Measurements from ENCODE around the gene FERMT2. TPM values are rescaled to one million over a fixed set of nuclear protein-coding genes. Genes with fewer than 3 reads are reported as not detected.

FERMT2 gene
- total RNA-seq, 6 experiments from 2014 or later: 109 to 152 (median 127) TPM

DNA sequence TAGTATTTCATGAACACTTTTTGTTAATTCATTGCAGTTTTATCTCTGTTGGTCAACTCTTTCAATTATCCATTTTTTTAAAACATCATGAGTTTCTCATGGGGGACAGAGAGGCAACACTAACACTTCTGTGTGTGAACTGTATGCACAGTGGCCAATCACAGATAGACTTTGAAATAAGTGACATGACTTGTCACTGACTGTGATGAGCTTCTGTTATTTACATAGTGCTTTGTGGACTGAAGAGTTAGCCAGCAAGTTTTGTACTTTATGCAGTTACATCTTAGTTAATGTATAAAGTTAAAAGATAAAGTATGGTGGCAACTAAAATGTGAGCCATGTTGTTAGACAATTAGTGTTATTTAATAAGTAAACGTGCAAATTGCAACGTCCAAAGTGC lies 16.1 kb downstream of the FERMT2 start:
- H3K27me3 Mint-ChIP-seq (ENCODE audit: insufficient read depth): no peaks in the 10 kb centered on the region
- DNase-seq: no peak
- H3K4me1 Mint-ChIP-seq (ENCODE audit: low read depth): peaks cover 87% of the 10 kb centered on the region
- H3K27ac Mint-ChIP-seq: peak overlapping the region; percentile 7; the same call in 1 of the 2 replicates
- no peaks in the 10 kb centered on the region for H3K9me3 Mint-ChIP-seq
- TF ChIP-seq, protein P1, sequence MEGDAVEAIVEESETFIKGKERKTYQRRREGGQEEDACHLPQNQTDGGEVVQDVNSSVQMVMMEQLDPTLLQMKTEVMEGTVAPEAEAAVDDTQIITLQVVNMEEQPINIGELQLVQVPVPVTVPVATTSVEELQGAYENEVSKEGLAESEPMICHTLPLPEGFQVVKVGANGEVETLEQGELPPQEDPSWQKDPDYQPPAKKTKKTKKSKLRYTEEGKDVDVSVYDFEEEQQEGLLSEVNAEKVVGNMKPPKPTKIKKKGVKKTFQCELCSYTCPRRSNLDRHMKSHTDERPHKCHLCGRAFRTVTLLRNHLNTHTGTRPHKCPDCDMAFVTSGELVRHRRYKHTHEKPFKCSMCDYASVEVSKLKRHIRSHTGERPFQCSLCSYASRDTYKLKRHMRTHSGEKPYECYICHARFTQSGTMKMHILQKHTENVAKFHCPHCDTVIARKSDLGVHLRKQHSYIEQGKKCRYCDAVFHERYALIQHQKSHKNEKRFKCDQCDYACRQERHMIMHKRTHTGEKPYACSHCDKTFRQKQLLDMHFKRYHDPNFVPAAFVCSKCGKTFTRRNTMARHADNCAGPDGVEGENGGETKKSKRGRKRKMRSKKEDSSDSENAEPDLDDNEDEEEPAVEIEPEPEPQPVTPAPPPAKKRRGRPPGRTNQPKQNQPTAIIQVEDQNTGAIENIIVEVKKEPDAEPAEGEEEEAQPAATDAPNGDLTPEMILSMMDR (IDR thresholded peaks at IDR 0.05): no peak
- peaks cover 20% of the 10 kb centered on the region for H3K36me3 Mint-ChIP-seq (ENCODE audit: low read depth)
- H3K4me3 Mint-ChIP-seq: no peak overlapping the region

DNA sequence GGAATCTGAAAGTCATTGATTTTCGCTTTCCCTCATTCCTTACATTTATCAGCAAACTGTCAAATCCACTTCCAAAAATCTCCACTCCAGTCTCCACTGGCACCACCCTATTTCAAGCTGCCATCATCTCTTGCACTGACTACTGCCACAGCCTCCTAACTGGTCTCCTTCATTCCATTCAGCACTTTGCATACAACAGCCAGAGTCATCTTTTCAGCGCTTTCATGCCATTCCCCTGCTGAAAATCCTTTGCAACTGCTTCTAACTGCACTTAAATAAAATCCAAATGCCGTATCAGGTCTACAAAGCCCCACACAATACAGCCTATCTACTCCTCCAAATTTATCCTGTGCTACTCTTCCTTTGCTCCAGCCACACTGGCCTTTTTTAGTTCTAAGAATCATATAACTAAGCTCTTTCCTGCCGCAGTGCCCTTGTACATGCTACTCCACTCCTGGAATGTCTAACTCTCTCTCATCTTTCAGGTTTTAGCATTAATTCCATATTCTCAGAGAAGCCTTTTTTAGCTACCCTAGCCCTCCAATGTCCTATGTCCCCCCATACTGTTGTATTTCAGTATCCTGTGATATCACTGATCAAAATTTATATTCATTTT lies 21.6 kb downstream of the FERMT2 start:
- Mint-ChIP-seq H3K4me1 (ENCODE audit: low read depth) (peaks cover 90% of the 10 kb centered on the region), H3K27me3 (ENCODE audit: insufficient read depth) (peaks cover 1% of the 10 kb centered on the region), H3K4me3 (no peak overlapping the region), H3K36me3 (ENCODE audit: low read depth) (peaks cover 14% of the 10 kb centered on the region; the same call in 1 of the 2 replicates), H3K9me3 (no peaks in the 10 kb centered on the region), H3K27ac (peak overlapping the region; percentile 14)
- TF ChIP-seq, protein P1 (IDR thresholded peaks at IDR 0.05): no peak
- no peak for DNase-seq

DNA sequence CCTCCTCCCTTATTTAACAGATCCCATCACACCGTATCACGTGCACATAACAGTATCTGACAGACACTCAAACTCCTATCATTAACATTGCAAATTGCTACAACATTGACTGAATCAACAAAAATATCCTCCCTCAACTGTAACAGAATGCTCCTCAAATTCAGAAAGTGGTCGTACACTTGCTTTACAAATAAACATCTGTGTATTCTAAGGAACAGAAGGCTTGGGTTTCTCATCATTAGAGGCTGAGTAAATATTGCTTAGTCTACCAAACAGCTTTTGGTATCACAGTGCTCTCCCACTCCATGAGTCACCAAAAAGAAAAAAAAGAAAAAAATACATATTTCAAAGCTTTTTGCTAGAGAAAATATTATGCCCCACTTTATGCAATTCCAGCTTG lies 23.9 kb downstream of the FERMT2 start:
- peak overlapping the region; percentile 64 for H3K27ac Mint-ChIP-seq
- no peaks in the 10 kb centered on the region for H3K9me3 Mint-ChIP-seq
- H3K4me3 Mint-ChIP-seq: peak overlapping the region; percentile 35
- H3K36me3 Mint-ChIP-seq (ENCODE audit: low read depth): peaks cover 10% of the 10 kb centered on the region; the same call in 1 of the 2 replicates
- TF ChIP-seq, protein P1 (IDR thresholded peaks at IDR 0.05): no peak
- H3K27me3 Mint-ChIP-seq (ENCODE audit: insufficient read depth): peaks cover 3% of the 10 kb centered on the region
- H3K4me1 Mint-ChIP-seq (ENCODE audit: low read depth): peaks cover 92% of the 10 kb centered on the region
- no peak for DNase-seq

DNA sequence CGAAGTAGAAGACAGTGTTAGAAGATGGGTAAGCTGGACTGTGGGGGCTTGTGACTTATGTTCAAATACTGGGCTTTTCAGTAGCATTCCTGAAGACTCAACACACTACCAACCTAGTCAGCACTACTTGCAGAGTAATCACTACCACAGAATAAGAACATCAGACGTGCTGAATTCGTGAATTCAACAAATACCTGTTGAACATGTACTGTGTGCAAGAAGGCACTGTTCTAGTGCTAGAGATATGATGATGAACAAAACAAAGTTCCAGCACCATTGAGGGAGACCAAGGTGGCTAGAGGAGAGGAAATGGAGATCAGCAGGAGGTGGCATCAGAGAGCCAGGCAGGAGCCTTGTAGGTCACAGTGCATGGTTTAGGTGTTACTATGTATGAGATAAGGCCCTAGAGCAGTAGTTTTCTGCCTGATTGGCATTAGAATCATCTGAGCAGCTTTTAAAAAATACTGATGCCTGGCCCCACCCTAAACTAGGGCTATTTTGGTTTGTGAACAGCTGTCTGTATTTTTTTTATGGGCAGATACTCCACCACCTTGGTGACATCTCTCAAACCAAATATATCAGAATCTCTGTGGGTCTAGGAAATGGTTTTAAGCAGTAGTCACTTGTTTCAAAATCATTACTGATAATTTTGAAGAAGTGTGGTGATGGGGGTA lies 26.8 kb downstream of the FERMT2 start:
- peaks cover 92% of the 10 kb centered on the region for H3K4me1 Mint-ChIP-seq (ENCODE audit: low read depth)
- H3K9me3 Mint-ChIP-seq: no peaks in the 10 kb centered on the region
- peaks cover 11% of the 10 kb centered on the region; the same call in 1 of the 2 replicates for H3K36me3 Mint-ChIP-seq (ENCODE audit: low read depth)
- TF ChIP-seq, protein P1 (IDR thresholded peaks at IDR 0.05): no peak; the same call in 1 of the 2 replicates
- peak overlapping the region; percentile 53 for H3K27ac Mint-ChIP-seq
- no peak for DNase-seq
- peak overlapping the region; percentile 29 for H3K4me3 Mint-ChIP-seq
- peaks cover 3% of the 10 kb centered on the region for H3K27me3 Mint-ChIP-seq (ENCODE audit: insufficient read depth)

DNA sequence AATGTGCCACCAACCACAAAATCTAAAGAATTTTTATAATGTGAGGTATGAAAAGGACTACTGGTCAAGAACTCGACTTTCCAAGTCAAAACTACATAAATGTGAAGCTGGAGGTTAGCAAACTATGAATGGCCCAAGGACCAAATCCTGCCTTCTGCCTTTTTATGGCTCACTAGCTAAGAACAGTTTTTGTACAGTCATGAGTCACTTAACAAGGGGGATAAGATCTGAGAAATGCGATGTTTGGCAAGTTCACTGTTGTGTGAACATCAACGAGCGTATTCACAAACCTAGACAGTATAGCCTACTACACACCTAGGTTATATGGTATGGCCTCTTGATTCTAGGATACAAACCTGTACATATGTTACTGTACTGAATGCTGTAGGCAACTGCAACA lies 28.2 kb downstream of the FERMT2 start:
- Mint-ChIP-seq H3K27ac (peak overlapping the region; percentile 53), H3K36me3 (ENCODE audit: low read depth) (peaks cover 15% of the 10 kb centered on the region), H3K9me3 (no peaks in the 10 kb centered on the region), H3K4me1 (ENCODE audit: low read depth) (peaks cover 92% of the 10 kb centered on the region), H3K4me3 (peak overlapping the region; percentile 27; the same call in 1 of the 2 replicates), H3K27me3 (ENCODE audit: insufficient read depth) (peaks cover 3% of the 10 kb centered on the region)
- DNase-seq: peak; percentile 77
- TF ChIP-seq, protein P1 (IDR thresholded peaks at IDR 0.05): no peak
